HL-60 (cell line): ENCODE measurements around the gene P4HA1.

Experiments
- DNase-seq, 2 experiments: peaks; one replicate each; pipeline ENCODE4 v3.0.0-alpha.2; 2010 to 2020; ENCODE audit warnings: low read depth in 1 of 2, low spot score in 1 of 2
- H3K27ac ChIP-seq: fragments of 250-450 bp; sonication (Bioruptor Pico); replicated peaks from 2 replicates; pipeline ENCODE4 v1.5.1; 2020; ENCODE audit warnings: mild to moderate bottlenecking, moderate library complexity
- H3K27me3 ChIP-seq: fragments of 250-450 bp; sonication (Bioruptor Pico); 2 replicates; pipeline ENCODE4 v1.5.1; 2021; ENCODE audit warnings: mild to moderate bottlenecking, moderate library complexity; ENCODE audit not compliant: insufficient read depth, poor library complexity, severe bottlenecking
- H3K4me3 ChIP-seq: replicated peaks from 2 replicates; pipeline ENCODE4 v1.5.1; 2011; ENCODE audit warnings: mild to moderate bottlenecking, control low read depth, low read length; ENCODE audit not compliant: insufficient read depth
- CTCF ChIP-seq: IDR thresholded peaks from one replicate; pipeline ENCODE4 v1.5.1; 2011; ENCODE audit warnings: low read length, control low read depth, inconsistent platforms; ENCODE audit not compliant: insufficient read depth
- GABPA ChIP-seq: IDR thresholded peaks from 2 replicates; pipeline ENCODE4 v1.6.1; 2012; ENCODE audit warnings: low read depth
- POLR2AphosphoS5 ChIP-seq: IDR thresholded peaks from 2 replicates; pipeline ENCODE4 v1.6.1; 2012; ENCODE audit warnings: low read depth
- REST ChIP-seq: IDR thresholded peaks from 2 replicates; pipeline ENCODE4 v1.6.1; 2012; ENCODE audit warnings: low read depth; ENCODE audit not compliant: insufficient replicate concordance
- SPI1 ChIP-seq: IDR thresholded peaks from 2 replicates; pipeline ENCODE4 v1.6.1; 2012; ENCODE audit warnings: low read depth, mild to moderate bottlenecking, borderline replicate concordance

Gene P4HA1

DNA sequence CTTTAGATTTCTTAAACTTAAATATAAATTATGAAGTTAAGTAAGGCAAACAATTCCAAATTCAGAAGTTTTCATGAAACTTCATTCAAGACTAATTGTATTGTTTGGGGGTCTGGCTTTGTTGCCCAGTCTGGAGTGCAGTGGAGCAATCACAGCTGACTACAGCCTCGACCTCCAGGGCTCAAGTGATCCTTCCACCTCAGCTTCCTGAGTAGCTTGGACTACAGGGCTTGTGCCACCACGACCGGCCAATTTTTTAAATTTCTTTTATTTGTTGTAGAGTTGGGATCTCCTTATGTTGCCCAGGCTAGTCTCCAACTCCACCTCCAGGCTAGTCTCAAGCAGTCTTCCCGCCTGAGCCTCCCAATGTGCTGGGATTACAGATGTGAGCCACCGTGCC, 12.5 kb downstream of the P4HA1 start:
- no peak overlapping the region for H3K27ac ChIP-seq
- no peak overlapping the region for H3K4me3 ChIP-seq
- no peaks in the 10 kb centered on the region for H3K27me3 ChIP-seq
- DNase-seq = no peak
- TF ChIP-seq SPI1 (no peak), POLR2AphosphoS5 (no peak), GABPA (no peak), CTCF (no peak), REST (no peak)

- Histone ChIP-seq H3K27me3 (no peaks in the 10 kb centered on the region), H3K27ac (no peak overlapping the region), H3K4me3 (no peak overlapping the region)
- DNase-seq = no peak
- TF ChIP-seq SPI1 (no peak), POLR2AphosphoS5 (no peak), GABPA (no peak), CTCF (no peak), REST (no peak)
Observed at GRCh38 chr10:73083221-73083620, 13.4 kb downstream of the P4HA1 start.

GRCh38 chr10:73079779-73080541, 16.7 kb downstream of the P4HA1 start:
- TF ChIP-seq REST (no peak), POLR2AphosphoS5 (no peak), SPI1 (no peak), GABPA (no peak), CTCF (no peak)
- Histone ChIP-seq H3K27me3 (no peaks in the 10 kb centered on the region), H3K27ac (no peak overlapping the region), H3K4me3 (no peak overlapping the region)
- DNase-seq = no peak
